GM11168 (cell line): Measurements from ENCODE around the gene SURF6.

Source experiments
- in situ Hi-C: fragments of 300-500 bp; cut with MboI; formaldehyde crosslinking; loops from one replicate; pipeline ENCODE4 v1.12.0; 2022; ENCODE audit warnings: low sequenced_read_pairs; ENCODE audit not compliant: unreplicated experiment

Gene SURF6

GRCh38 chr9:133368249-133368881 is 32.4 kb upstream of the SURF6 start:
- in situ Hi-C loops: no loop called here

GRCh38 chr9:133367778-133368177 is 31.8 kb upstream of the SURF6 start:
- in situ Hi-C loops: no loop called here

DNA sequence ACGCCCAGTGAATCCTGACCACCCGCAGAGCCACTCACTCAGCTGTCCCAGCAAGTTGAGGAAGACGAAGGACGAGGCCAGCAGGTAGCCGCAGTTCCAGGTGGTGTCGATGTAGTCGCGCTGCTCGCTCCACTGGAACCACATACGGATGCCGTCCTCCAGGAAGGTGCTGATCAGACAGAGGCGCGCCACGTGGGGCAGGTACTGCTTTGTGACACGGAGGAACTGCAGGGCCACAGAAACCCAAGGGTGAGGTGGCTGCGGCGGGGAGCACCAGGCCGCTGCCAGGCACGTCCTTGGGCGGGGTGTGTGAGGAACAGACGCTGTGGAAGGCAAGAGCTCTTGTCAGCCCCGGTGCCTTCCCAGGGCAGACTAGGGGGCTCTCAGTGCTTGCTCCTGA is 31.2 kb upstream of the SURF6 start:
- in situ Hi-C loops: no loop called here

DNA sequence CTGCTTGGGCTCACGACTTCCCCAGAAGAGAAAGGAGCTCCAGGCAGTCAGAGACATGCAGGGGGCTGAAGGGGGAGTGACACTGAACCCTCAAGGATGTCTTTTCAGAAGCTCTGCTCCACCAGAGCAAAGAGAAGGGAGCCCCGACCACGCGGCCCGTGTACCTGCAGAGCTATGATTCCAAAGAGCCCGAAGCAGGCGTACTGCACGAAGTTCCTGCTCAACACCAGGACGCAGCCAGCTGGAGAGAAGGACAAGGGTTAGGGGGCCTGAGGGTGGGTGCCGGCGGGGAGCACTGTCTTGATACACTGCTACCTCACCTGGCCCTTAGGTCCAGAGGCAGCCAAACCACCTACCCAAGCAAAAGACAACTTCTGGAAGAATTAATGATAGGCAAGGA is 30.4 kb upstream of the SURF6 start:
- in situ Hi-C loops: no loop called here

GRCh38 chr9:133362359-133363044 is 26.5 kb upstream of the SURF6 start:
- in situ Hi-C loops: no loop called here

- in situ Hi-C loops: no loop called here
These were observed 25.6 kb upstream of the SURF6 start for GRCh38 chr9:133361507-133362092.

- in situ Hi-C loops: no loop called here
These were observed 24.7 kb upstream of the SURF6 start for GRCh38 chr9:133360400-133361393.

GRCh38 chr9:133359399-133360175 is 23.6 kb upstream of the SURF6 start:
- in situ Hi-C loops: no loop called here

DNA sequence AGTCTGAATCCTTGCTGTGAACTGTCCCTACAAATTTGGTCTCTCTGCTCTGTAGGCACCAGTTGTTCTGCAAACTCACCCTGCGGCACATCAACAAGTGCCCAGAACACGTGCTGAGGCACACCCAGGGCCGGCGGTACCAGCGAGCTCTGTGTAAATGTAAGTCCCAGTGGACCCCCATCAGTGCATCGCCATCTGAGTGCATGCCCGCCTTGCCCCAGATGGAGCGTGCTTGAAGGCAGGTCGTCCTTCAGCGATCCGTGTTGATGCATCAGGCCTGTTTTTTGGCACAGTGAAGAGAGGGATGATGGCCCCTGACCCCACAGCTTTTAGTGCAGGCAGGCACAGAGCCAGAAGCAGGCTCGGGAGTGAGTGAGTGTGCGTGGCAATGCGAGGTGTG is 21.7 kb upstream of the SURF6 start:
- in situ Hi-C loops: no loop called here

- in situ Hi-C loops: no loop called here
These were observed 20.6 kb upstream of the SURF6 start, which contains the start of the genes SURF1 and SURF2 for GRCh38 chr9:133356391-133357091. SURF1 (minus strand) TSS chr9:133356487; CDS start chr9:133356453, 34 bp downstream. SURF2 (plus strand) TSS chr9:133356550; CDS start chr9:133356593, 43 bp downstream.

DNA sequence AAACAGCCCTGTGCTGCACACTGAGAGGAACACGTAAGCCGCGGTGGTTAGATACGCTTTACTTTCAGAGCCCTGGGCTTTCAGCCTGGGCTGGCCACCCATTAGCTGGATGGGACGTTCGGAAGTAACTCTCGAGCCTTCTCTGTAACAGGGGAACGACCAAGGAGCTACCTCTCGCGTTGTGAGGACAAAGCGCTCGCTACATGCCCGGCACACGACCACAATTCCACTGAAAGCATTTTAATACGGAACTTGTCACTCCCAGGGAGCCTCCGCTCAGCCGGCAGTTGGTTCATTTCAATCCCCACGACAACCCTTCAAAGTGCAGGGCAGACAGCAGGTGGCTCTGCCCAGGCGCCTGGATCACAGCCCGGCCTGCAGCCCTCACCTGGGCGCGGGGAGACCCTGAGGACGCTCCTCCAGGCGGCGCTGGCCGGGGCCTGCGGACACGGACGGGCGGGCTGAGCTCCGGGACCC is 19.9 kb upstream of the SURF6 start:
- in situ Hi-C loops: no loop called here

- in situ Hi-C loops: no loop called here
These were observed 18.8 kb upstream of the SURF6 start for GRCh38 chr9:133354766-133355165.

GRCh38 chr9:133353548-133353947 is 17.6 kb upstream of the SURF6 start:
- in situ Hi-C loops: no loop called here

- in situ Hi-C loops: no loop called here
These were observed 16.8 kb upstream of the SURF6 start for GRCh38 chr9:133352635-133353340.

GRCh38 chr9:133351908-133352634 is 16.1 kb upstream of the SURF6 start:
- in situ Hi-C loops: no loop called here

- in situ Hi-C loops: no loop called here
These were observed 15.5 kb upstream of the SURF6 start for GRCh38 chr9:133351526-133351907.

DNA sequence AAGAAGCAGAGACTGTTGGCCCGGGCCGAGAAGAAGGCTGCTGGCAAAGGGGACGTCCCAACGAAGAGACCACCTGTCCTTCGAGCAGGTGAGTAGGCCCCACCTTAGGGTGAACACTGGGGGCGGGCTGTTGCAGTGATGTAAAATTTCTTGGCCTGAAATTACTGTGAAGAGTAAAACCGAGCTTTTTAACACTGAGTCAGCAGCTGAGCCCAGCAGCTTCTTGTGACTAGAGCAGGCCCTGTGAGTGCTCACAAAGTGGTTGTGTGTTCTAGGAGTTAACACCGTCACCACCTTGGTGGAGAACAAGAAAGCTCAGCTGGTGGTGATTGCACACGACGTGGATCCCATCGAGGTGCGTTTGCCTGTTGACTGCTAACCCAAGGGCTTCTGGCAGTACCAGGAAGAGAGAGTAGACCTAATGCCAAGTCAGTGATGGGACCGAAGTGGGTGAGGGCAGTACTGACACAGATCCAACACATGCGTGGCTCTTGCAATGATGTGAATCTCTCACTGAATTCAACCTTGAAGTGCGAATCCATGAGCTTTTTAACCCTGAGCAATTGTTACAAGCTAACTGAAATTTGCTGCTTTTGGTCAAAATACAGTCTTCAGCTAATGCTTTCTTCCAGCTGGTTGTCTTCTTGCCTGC is 14.1 kb upstream of the SURF6 start:
- in situ Hi-C loops: no loop called here
